GM12873 (cell line): ENCODE data around the gene GNB4.

ENCODE experiments used
- TF ChIP-seq, protein P1 (sequence below): IDR thresholded peaks from 2 replicates; pipeline ENCODE4 v1.5.1; 2012; ENCODE audit warnings: low read depth, mild to moderate bottlenecking, moderate library complexity, low read length, control low read depth; ENCODE audit not compliant: insufficient read depth; ENCODE audit errors: missing control alignments

GNB4 gene

DNA sequence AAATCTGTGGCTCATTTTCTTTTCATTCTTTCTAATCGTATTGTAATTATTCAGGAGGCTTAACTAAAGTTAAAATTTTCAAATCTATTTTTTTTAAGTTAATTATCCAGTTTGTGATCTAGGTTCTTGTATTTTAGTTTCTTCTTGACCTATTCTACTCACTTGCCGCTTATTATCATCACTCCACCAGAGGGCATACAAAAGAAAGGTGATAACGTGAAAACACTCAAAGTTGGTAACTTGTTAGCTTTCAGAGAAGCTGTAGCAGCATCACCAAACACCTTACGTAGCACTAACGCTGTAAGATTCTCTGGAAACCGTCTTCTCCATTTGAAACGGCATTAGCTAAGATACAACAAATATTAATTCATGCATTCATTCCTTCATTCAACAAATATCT is 4.8 kb downstream of the GNB4 start:
- TF ChIP-seq, protein P1, sequence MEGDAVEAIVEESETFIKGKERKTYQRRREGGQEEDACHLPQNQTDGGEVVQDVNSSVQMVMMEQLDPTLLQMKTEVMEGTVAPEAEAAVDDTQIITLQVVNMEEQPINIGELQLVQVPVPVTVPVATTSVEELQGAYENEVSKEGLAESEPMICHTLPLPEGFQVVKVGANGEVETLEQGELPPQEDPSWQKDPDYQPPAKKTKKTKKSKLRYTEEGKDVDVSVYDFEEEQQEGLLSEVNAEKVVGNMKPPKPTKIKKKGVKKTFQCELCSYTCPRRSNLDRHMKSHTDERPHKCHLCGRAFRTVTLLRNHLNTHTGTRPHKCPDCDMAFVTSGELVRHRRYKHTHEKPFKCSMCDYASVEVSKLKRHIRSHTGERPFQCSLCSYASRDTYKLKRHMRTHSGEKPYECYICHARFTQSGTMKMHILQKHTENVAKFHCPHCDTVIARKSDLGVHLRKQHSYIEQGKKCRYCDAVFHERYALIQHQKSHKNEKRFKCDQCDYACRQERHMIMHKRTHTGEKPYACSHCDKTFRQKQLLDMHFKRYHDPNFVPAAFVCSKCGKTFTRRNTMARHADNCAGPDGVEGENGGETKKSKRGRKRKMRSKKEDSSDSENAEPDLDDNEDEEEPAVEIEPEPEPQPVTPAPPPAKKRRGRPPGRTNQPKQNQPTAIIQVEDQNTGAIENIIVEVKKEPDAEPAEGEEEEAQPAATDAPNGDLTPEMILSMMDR = peak; percentile 30

DNA sequence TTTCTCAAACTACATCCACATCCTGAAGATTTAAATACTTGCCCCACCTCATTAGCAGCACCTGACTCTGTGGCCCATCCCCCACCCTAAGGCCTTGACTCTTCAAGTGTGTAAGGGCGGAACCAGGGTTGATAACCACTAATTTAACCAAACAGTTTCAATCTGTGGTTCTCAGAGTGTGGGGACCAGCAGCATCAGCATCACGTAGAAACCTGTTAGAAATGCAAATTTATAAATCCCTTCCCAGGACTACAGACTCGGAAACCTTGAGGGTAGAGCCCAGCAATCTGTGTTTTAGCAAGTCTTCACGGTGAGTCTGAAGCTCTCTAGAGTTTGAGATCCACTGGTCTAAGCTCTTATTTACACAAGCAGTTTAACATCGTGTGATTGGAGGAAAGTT is 12.4 kb downstream of the GNB4 start:
- TF ChIP-seq, protein P1 = no peak

DNA sequence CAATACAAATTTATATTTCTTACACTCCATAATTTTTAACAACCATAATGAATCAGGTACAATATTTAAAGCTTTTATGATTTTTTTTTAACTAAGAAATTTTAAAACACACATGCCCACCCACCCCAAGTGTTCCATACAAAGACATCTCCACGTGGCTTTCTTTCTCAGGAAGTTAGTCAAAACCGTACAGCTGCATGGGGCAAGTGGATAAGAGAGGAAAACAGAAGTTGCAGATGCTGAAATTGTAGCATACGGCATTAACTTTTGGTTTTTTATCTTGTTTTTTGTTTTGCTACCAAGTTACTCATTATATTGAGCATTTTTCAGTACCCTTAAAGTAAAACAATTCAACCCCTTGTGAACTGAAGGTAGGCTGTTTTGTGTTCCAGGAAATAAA is 14.8 kb downstream of the GNB4 start:
- TF ChIP-seq, protein P1 = no peak

DNA sequence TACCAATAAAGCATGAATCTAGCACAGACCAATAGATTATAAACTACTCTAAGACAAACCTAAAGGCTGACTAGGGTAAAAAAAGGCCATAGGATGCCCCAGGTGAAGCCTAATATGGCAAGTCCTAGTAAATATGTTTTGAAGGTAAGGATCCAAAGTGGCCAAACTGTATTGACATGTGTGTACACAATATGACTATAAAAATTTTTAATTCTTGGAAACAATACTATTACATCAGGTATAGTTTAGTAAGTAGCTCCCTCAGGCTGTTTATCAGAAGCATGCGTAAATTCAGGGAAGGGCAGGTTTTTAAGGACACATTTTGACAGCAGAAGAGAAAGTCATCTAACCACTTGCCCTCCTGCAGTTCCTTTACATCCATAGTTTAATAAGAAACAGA is 18.8 kb downstream of the GNB4 start:
- TF ChIP-seq, protein P1 = no peak

DNA sequence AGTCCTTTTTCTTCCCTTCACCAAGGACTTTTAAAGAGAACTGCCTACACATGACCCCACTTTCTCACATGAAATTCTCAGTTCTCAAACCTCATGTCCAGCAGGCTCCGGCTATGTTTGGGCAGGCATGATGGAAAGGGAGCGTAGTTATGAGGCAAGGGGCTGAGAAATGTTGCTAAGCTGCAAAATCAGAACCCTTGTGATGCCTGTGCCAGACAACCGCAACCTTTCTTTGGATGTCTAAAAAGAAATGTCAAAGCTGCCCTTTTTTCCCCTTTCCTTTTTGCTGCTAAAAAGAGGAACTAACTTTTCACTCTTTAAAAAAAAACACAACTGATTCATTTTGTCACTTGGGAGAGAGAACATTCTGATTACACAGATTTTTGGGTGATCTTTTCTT is 19.2 kb downstream of the GNB4 start:
- TF ChIP-seq, protein P1 = no peak

DNA sequence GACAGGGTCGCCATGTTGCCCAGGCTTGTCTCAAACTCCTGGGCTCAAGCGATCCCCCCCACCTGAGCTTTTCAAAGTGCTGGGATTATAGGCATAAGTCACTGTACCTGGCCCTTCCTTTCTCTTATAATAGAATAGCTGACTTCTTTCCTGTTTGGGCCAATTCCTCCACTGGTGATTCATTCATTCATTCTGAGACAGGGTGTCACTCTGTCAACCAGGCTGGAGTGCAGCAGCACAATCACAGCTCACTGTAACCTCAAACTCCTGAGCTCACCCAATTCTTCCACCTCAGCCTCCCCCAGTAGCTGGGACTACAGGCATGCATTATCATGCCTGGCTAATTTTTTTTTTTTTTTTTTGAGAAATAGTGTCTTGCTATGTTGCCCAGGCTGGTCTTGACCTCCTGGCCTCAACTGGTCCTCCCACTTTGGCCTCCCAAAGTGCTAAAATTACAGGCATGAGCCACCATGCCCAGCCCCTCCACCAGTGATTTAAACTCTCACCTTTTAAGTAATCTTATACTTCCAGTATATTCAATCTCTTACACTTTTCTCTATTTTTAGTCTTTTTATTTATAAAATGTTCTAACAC is 20.9 kb downstream of the GNB4 start:
- TF ChIP-seq, protein P1 = no peak

DNA sequence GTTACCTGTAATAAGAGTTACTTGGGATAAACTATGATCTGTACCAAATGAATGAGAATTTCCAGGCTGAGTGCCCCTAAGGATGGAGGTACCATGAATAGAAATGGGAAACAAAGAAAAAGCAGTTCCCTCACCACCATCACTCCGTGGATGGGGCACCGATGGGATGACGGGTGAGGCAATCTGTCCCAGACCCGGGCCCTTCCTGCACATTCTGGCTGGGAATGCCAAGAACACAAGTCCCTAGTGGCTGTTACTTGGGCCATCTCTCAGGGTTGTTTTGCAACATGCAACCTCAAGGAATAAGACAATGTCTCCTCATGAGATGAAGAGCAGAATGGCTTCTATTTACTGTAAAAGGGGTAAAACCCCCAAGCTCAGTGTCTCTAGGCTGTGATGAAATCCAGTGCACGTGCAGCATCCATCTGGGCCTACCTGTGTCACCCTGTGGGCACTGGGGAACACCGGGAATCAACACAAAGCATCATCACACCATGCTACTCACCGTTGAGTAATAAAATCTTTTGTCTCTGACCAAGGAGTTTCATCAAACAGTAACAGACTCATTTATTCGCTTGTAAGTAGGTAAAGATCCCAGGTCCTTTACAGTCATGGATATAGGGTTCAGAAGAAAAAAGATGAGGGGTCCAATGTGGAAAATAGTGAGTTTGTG is 22.3 kb downstream of the GNB4 start:
- TF ChIP-seq, protein P1 = no peak
